NCI-H446 treated with DMSO at 0.1 percent for 48 hours (cell line): ENCODE results near the gene MGAT4B.
"Not testable (repeated sequence)": the region's sequence is repeated elsewhere in the genome, so short reads cannot be mapped to it uniquely, and the experiment has no call there.

Source experiments
- DNase-seq: peaks from one replicate; lab custom pipeline; 2025; lab: John Stamatoyannopoulos, UW

The MGAT4B gene

GRCh38 chr5:179806250-179807048 is at the start of gene MGAT4B:
TSS of gene MGAT4B (minus strand) at chr5:179806866. CDS start at chr5:179806583, 283 bp downstream.
- DNase-seq: peak; percentile 14

DNA sequence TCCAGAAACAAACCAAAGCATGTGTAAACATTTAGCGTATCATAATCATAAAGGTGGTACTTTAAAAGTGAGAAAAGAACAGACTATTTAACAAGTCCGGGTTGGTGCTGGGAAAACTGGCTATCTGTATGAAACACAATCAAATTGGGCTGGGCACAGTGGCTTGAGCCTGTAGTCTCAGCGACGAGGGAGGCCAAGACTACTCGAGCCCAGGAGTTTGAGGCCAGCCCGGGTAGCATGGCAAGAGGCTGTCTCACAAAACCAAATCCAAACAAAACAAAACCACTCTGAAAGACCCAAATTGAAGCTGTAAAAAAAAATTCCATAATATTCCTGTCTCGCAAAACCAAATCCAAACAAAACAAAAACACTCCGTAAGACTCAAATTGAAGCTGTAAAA is 47.7 kb upstream of the MGAT4B start:
- no peak for DNase-seq

DNA sequence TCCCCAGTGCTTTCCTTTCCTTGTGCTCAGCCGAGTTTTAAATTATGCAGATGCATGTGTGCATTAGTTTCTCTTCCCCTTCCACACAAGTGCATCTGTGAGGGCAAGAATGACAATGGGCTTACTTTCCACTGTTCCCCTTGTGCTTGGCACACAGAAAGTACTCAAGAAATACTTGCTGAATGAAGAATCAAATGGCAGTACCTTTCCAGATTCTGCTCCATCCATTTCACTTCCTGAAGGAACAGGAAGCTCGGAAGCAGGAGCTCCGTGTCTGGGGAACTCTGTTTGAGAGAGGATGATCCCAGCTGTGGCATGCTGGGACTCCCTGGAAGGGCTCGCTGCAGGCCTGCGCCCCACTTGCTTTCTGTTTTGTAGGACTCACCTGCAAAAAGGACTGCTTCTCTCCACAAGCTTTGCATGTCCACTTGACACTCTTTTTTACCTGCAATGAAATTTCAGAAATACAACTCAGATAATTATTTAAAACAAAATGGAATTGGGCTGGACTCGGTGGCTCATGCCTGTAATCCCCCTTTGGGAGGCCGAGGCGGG is 46.4 kb upstream of the MGAT4B start:
- DNase-seq: no peak

DNA sequence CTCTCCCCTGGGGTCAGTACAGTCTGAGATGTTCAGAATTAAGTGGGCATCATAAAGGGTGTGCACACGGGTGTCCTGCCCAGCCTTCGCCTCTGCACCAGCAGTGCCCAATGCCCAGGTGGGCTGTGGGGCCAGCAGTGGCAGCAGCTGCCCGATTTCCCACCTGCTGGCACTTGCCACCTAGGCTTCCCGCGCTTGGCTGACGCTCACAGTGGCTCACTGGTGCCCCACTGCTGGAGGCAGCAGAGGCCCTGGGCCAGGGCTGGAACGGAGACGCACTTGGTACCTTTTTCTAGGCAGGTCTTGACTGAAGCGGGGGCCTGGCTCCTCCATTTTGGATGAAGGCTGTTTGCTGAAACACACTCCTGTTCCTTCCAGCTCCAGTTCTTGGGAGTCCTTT is 35.0 kb upstream of the MGAT4B start:
- DNase-seq: no peak

- no peak for DNase-seq
Measured at GRCh38 chr5:179840766-179841165, 34.1 kb upstream of the MGAT4B start.

DNA sequence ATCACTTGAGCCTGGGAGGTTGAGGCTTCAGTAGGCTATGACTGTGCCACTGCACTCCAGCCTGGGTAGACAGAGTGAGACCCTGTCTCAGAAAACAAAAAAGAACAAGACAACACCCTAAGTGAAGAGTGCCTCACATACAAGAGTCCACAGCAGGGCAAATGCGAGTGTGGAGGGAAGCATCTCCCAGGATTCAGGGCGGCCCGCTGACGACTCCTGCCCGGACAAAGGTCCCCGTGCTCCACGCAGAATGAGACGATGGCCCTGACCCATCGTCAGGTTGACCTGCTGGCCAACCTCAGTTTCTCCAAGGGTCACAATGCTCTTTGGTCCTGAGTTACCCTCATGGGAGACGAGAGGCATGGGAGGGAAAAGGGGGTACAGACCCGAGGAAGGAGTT is 33.7 kb upstream of the MGAT4B start:
- no peak for DNase-seq

- DNase-seq: no peak
Measured at GRCh38 chr5:179839328-179840256, 32.9 kb upstream of the MGAT4B start.

DNA sequence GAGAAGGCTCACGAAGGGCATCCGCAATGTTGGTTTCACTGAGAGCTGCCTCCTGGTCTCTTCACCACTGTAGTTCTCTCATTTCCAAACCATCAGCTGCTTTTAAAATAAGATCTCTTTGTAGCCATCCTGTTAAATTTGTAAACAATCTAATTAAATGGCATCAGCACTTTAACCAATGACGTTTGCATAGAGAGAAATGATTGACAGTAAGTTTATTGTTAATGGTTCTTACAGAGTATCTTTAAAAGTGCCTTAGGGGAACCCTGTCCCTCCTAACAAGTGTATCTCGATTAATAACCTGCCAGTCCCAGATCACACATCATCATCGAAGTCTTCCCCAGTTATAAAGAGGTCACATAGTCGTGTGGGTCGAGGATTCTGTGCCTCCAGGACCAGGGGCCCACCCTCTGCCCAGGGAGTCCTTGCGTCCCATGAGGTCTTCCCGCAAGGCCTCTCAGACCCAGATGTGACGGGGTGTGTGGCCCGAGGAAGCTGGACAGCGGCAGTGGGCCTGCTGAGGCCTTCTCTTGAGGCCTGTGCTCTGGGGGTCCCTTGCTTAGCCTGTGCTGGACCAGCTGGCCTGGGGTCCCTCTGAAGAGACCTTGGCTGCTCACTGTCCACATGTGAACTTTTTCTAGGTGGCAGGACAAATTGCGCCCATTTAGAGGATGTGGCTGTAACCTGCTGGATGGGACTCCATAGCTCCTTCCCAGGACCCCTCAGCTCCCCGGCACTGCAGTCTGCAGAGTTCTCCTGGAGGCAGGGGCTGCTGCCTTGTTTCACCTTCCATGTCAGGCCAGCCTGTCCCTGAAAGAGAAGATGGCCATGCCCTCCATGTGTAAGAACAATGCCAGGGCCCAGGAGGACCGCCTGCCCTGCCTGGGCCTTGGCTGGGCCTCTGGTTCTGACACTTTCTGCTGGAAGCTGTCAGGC is 30.7 kb upstream of the MGAT4B start:
- no peak for DNase-seq

- no peak for DNase-seq
Measured at GRCh38 chr5:179836225-179837019, 29.8 kb upstream of the MGAT4B start.

DNA sequence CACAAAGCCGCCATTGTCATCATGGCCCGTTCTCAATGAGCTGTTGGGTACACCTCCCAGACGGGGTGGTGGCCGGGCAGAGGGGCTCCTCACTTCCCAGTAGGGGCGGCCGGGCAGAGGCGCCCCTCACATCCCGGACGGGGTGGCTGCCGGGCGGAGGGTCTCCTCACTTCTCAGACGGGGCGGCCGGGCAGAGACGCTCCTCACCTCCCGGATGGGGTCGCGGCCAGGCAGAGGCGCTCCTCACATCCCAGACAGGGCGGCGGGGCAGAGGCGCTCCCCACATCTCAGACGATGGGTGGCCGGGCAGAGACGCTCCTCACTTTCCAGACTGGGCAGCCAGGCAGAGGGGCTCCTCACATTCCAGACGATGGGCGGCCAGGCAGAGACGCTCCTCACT is 28.2 kb upstream of the MGAT4B start:
- DNase-seq: not testable (repeated sequence)

DNA sequence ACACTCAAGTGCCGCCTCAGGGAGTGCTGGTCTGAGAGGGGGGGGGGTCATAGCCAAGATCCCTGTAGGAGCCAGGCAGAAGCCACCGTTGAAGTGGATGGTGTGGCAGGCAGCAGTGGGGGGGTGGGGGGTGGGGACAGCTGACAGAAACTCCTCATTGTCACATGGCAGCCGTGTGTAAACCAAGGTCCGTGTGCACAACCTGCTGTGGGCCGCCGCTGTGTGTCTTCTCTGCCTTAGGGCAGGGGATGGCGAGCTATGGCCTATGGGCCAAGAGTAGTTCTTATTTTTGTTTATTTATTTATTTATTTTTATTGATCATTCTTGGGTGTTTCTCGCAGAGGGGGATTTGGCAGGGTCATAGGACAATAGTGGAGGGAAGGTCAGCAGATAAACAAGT is 27.5 kb upstream of the MGAT4B start:
- no peak for DNase-seq

DNA sequence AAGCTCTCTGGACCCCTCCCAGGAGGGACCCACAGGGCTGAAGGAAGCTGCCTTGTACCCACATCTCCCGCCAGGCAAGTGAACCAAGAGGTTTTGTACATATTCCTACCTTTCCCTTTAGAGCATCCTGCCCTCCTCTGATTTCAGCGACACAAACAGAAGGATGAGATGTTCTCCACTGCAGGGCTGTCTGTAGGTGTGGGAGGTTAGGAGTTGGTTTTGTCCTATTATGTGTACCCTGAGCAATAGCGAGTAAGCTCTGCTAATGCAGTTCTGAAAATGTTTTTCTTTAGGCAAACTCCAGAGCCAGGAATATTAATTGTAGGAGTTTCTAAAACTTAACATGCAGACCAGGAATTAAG is 27.0 kb upstream of the MGAT4B start:
- DNase-seq: no peak

DNA sequence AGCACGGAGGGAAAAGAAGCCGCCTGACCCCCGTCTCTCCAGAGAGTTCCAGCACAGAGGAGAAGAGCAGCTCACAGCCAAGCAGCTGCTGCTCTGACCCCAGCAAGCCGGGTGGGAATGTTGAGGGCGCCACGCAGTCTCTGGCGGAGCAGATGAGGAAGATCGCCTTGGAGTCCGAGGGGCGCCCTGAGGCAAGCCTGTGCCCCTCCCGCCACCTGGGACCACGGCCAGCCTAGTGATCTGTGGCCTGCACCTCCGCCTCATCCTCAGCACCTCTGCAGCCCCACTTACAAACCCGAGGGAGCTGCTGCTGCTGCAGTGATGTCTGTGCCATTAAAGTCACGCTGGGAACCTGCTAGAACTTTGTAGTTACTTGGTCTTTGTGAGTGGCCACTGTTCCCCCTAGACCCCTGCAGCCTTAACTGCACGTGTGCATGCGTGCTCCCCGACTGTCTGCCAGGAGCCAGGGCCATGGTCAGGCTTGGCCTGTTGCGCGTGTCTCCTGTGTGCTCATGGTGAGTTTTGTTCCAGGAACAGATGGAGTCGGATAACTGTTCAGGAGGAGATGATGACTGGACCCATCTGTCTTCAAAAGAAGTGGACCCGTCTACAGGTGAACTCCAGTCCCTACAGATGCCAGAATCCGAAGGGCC is 26.5 kb upstream of the MGAT4B start:
- no peak for DNase-seq

- no peak for DNase-seq
Measured at GRCh38 chr5:179832039-179832745, 25.5 kb upstream of the MGAT4B start.

DNA sequence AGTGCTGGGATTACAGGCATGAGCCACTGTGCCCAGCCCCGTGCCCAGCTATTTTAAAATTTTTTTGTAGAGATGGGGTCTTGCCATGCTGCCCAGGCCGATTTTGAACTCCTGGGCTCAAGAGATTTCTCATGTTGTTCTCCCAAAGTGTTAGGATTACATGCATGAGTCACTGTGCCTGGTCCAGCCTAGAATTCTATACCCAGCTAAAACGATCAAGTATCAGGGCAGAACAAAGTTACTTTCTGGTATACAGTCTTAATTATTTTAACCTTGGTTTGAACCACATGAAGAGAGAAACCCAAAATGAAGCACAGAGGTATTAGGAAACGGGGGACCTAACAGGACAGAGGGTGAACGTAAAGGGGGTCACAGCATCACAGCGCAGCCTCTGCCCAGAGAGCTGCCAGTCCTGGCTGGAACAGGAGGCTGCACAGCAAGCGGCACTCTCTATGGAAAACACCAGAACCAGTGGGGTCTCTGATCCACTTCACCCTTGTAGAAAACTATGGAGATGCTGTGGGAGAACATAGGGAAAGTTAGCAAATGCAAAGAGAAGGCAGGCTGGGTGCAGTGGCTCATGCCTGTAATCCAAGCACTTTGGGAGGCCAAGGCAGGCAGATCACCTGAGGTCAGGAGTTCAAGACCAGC is 24.3 kb upstream of the MGAT4B start:
- DNase-seq: no peak

GRCh38 chr5:179829732-179830435 is 23.2 kb upstream of the MGAT4B start:
- DNase-seq: no peak

DNA sequence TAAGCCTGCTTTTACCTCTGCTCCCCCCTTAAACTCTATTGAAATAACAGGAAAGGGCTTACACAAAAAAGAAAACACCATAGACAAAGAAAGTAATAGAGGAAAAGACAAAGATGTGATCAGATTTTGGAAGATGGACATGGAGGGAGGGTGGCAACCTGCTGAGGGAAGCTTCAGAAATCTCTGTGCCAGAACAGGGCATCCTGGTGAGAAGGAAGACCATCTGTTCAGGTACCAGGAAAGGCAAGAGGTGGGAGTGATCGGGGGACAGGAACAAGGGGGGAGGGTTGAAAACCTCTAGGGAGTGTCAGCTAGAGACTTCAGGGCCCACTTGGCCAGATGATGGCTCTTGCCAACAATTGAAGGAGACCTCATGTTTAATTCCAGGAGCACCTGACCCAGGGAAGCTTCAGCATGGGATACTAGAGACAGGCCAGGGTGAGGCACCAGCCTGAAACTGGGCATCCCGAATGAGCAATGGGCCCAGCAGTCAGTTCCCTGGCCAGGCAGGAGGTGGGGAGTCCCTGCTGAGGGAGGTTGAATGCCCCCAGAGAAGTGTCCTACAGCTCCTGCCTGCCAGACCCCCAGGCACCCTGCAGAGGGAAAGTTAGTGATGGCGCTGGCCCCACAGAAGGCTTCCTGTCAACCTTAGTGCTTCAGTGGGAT is 22.2 kb upstream of the MGAT4B start:
- no peak for DNase-seq

- no peak for DNase-seq
Measured at GRCh38 chr5:179827680-179828079, 21.0 kb upstream of the MGAT4B start.
